ENCODE results near the gene PRKN.
"Not testable (repeated sequence)": the region's sequence is repeated elsewhere in the genome, so short reads cannot be mapped to it uniquely, and the experiment has no call there.

PRKN gene

DNA sequence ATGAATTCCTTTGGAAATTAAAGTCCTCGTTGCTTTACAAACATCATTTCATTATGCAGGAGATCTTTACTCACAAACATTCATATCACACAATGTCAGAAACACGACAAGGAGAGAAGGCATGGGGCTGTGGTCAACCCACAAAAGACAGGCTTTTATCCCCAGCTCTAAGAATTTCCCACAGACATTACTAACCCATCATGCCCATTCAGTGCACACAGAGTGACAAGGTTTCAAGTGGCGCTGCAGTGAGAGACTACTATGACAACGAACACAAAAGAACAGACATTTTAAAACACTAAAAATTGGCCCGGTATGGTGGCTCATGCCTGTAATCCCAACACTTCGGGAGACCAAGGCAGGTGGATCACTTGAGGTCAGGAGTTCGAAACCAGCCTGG is 873.9 kb downstream of the PRKN start:
- TF ChIP-seq, protein P1, sequence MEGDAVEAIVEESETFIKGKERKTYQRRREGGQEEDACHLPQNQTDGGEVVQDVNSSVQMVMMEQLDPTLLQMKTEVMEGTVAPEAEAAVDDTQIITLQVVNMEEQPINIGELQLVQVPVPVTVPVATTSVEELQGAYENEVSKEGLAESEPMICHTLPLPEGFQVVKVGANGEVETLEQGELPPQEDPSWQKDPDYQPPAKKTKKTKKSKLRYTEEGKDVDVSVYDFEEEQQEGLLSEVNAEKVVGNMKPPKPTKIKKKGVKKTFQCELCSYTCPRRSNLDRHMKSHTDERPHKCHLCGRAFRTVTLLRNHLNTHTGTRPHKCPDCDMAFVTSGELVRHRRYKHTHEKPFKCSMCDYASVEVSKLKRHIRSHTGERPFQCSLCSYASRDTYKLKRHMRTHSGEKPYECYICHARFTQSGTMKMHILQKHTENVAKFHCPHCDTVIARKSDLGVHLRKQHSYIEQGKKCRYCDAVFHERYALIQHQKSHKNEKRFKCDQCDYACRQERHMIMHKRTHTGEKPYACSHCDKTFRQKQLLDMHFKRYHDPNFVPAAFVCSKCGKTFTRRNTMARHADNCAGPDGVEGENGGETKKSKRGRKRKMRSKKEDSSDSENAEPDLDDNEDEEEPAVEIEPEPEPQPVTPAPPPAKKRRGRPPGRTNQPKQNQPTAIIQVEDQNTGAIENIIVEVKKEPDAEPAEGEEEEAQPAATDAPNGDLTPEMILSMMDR (IDR thresholded peaks at IDR 0.05; ENCODE audit: low read depth, low read length): no peak
- DNase-seq (ENCODE audit: extremely low read depth, low read depth): no peak

DNA sequence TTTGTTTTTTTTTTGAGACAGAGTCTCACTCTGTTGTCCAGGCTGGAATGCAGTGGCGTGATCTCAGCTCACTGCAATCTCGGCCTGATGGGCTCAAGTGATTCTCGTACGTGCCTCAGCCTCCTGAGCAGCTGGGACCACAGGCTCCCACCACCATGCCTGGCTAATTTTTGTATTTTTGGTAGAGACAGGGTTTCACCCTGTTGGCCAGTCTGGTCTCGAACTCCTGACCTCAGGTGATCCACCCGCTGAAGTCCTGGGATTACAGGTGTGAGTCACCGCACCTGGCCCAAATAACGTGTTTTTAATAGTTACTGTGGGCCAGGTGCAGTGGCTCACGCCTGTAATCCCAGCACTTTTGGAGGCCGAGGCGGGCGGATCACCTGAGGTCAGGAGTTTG is 876.1 kb downstream of the PRKN start:
- not testable (repeated sequence) for DNase-seq (ENCODE audit: extremely low read depth, low read depth)

DNA sequence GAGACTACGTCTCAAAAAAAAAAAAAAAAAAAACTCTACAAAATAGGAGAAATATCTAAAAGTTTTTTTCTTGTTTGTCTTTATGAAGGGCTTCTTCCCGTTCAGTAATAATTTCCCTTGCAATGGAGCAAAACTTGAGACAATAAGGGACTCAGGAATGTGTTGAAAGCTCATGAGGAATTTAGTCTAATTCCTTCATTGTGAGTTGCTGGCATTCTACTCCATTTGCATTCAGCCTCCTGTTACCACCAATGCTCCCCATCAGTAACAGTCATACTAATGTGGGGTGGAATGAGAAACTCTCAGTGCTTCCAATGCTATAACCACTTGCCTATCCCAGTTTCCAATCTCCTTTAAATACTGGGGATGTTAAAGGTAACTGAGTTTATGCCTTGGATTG is 877.0 kb downstream of the PRKN start:
- TF ChIP-seq, protein P1 (IDR thresholded peaks at IDR 0.05; ENCODE audit: low read depth, low read length): no peak
- no peak for DNase-seq (ENCODE audit: extremely low read depth, low read depth)

DNA sequence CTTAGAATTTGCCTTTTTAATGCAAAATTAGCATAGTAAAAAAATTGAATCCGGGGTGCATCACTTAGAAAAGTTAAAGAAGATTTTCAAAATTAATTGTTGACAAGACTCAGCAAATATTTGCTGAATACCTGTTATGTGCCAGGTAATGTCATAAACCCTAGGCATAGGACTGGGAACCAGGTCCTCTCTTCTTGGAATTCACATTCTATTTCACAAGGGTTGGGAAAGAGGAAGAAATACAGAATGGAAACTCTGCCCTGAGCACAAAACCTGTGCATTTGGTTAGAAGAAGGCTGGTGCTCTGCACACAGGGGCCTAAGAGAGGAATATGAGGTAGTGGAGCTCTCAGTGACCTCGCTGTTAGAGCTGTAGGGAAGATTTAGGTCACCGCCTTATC is 879.9 kb downstream of the PRKN start:
- TF ChIP-seq, protein P1 (IDR thresholded peaks at IDR 0.05; ENCODE audit: low read depth, low read length): no peak
- DNase-seq (ENCODE audit: extremely low read depth, low read depth): no peak

DNA sequence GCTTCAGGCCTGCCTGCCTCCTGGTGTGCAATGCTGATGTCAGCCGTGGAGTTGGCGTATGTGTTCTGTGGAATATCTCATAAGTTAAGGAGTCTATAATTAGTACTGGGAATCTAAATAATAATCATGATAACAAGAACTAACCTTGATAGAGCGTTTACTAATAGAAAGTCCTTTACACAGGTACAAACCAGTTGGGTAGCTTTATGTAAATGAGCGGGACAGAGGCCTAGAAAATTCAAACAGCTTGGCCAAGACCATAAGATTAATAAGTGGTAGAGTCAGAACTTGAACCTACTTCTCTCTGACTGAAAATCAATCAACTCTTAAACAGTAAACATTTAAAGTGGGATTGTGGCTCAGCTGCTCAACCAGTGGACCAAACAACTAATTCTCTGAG is 882.8 kb downstream of the PRKN start:
- TF ChIP-seq, protein P1 (IDR thresholded peaks at IDR 0.05; ENCODE audit: low read depth, low read length): no peak

DNA sequence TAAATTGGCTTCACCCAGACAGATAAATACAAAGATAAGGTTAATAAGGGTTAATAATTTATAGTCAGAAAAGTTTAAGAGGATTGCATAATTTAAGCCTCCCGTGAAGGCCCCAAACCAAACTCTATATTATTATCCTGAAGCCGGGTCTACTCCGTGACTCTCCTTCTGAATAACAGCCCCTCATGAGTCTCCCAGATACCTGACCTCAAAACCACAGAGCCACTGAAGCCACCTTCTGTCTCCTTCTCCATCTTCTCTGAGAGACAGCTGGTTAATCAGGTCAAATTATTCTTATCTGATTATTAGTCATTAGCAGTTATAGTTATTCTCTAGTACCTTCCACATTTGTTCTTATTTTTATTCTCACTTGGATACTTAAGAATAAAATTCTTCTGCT is 884.5 kb downstream of the PRKN start:
- TF ChIP-seq, protein P1 (IDR thresholded peaks at IDR 0.05; ENCODE audit: low read depth, low read length): no peak
- DNase-seq (ENCODE audit: extremely low read depth, low read depth): no peak

More for the DNA sequence above, 882.8 kb downstream of the PRKN start:
- no peak for DNase-seq (ENCODE audit: extremely low read depth, low read depth)

DNA sequence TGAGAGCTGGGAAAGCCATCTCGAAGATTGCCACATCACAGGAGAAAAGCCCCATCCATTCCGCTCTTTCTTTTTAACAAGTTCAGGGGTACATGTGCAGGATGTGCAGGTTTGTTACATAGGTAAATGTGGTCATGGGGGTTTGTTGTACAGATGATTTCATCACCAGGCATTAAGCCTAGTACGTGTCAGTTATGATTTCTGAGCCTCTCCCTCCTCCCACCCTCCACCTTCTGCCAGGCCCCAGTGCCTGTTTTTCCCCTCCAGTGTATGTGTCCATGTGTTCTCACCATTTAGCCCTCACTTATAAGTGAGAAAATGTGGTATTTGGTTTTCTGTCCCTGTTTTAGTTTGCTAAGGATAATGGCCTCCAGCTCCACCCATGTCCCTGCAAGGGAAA is 887.2 kb downstream of the PRKN start:
- TF ChIP-seq, protein P1 (IDR thresholded peaks at IDR 0.05; ENCODE audit: low read depth, low read length): no peak
- no peak for DNase-seq (ENCODE audit: extremely low read depth, low read depth)

DNA sequence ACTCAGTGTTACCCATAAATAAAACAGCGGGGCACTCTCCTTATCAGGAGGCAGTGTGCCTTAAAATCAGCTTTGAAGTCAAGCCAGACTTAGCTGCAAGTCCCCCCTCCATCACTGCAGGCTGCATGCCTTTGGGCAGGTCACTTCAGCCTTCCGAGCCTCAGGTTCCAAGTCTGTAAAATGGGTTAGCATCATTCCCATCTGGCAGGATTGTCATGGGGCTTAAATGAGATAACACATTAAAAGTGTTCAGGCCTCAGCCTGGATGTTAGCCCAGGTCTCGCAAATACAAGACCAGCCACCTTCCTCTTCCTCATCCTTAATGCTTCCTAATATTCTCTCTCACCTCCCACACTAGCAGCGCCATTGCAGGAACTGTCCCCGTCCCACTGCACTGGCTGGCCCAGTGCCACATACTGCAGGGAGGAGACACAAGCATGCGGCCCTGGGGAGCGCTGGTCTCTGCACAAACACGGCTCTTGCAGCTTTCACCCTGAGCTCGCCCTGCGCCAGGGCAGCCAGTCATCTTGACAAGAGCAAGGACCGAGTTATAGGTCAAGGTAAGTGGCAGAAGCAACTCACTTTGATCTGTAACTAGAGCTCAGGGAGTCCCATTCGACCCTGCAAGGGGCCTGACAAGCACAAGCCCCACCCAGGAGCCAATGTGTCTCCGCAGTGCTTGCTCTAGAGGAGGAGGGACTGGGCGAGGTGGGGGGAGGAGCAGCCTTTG is 889.1 kb downstream of the PRKN start:
- TF ChIP-seq, protein P1 (IDR thresholded peaks at IDR 0.05; ENCODE audit: low read depth, low read length): no peak
- DNase-seq (ENCODE audit: extremely low read depth, low read depth): no peak

Data from AG09319 (cell line).